MCF 10A (cell line): ENCODE results near the gene USH2A. TPM values are rescaled to one million over a fixed set of nuclear protein-coding genes. Genes with fewer than 3 reads are reported as not detected.

Source experiments
- BruUV-seq: library from RNA; stranded (reverse); fragments of 400-500 nt; replicated peaks from 2 replicates; lab custom pipeline; 2021; lab: Mats Ljungman, UMichigan
- CTCF ChIA-PET: fragments of 300-600 bp; sonication (Branson Sonifier 250); formaldehyde crosslinking; extraction: SDS; loops from one replicate; lab custom pipeline; 2021; ENCODE audit warnings: antibody characterized with exemption, inconsistent platforms; lab: Yijun Ruan, JAX
- POLR2A ChIA-PET: fragments of 300-600, 350-650 bp; sonication (Branson Sonifier 250); formaldehyde crosslinking; extraction: SDS; loops from one replicate; lab custom pipeline; 2020; ENCODE audit warnings: antibody characterized with exemption, inconsistent platforms; lab: Yijun Ruan, JAX
- DNase-seq: peaks from one replicate; pipeline ENCODE4 v3.0.0-alpha.2; 2018; ENCODE audit not compliant: unreplicated experiment
- H3K27ac Mint-ChIP-seq: one replicate; pipeline ENCODE4 v1.8.0; 2022; ENCODE audit warnings: mild to moderate bottlenecking, low read depth, mixed read lengths; ENCODE audit not compliant: unreplicated experiment
- H3K27me3 Mint-ChIP-seq: one replicate; pipeline ENCODE4 v1.8.0; 2022; ENCODE audit warnings: mixed read lengths; ENCODE audit not compliant: insufficient read depth, unreplicated experiment
- H3K36me3 Mint-ChIP-seq: one replicate; pipeline ENCODE4 v1.8.0; 2022; ENCODE audit warnings: mild to moderate bottlenecking, moderate library complexity, mixed read lengths; ENCODE audit not compliant: insufficient read depth, unreplicated experiment
- H3K4me1 Mint-ChIP-seq: one replicate; pipeline ENCODE4 v1.8.0; 2022; ENCODE audit warnings: mixed read lengths; ENCODE audit not compliant: insufficient read depth, unreplicated experiment
- H3K4me3 Mint-ChIP-seq: one replicate; pipeline ENCODE4 v1.8.0; 2022; ENCODE audit warnings: mild to moderate bottlenecking, moderate library complexity, mixed read lengths; ENCODE audit not compliant: unreplicated experiment
- H3K9me3 Mint-ChIP-seq: one replicate; pipeline ENCODE4 v1.8.0; 2022; ENCODE audit warnings: mixed read lengths; ENCODE audit not compliant: unreplicated experiment
- CTCF ChIP-seq: fragments of 200-600 bp; IDR thresholded peaks from one replicate; pipeline ENCODE4 v1.8.0; 2022; ENCODE audit warnings: antibody characterized with exemption, mild to moderate bottlenecking; ENCODE audit not compliant: unreplicated experiment
- intact Hi-C: fragments of 100-400 bp; cut with micrococcal nuclease; formaldehyde crosslinking; loops from 2 replicates; pipeline ENCODE4 v1.14.1; 2022
- total RNA-seq: library from RNA; stranded (reverse); gene quantifications from 2 replicates; pipeline ENCODE4 v1.2.3, GENCODE V29; 2022

USH2A gene
- total RNA-seq, 1 experiment from 2014 or later, result not detected

GRCh38 chr1:216248628-216249027 lies 174.6 kb downstream of the USH2A start:
- BruUV-seq, result no TSS peak
- POLR2A ChIA-PET, result no interaction called here
- H3K4me3 Mint-ChIP-seq, result no peak overlapping the region
- intact Hi-C loops, result no loop called here
- peaks cover 85% of the 10 kb centered on the region for H3K27me3 Mint-ChIP-seq
- DNase-seq, result no peak
- H3K36me3 Mint-ChIP-seq, result no peaks in the 10 kb centered on the region
- no peaks in the 10 kb centered on the region for H3K9me3 Mint-ChIP-seq
- CTCF ChIA-PET, result no interaction called here
- H3K4me1 Mint-ChIP-seq, result no peaks in the 10 kb centered on the region
- H3K27ac Mint-ChIP-seq, result no peak overlapping the region
- no peak for TF ChIP-seq CTCF

GRCh38 chr1:216247937-216248336 lies 175.3 kb downstream of the USH2A start:
- ChIA-PET POLR2A (no interaction called here), CTCF (interaction anchor here (1.6 kb wide), 1 partner anchor 27 kb away, joined by 6 read pairs; no protein-coding TSS in a partner anchor)
- Mint-ChIP-seq H3K9me3 (no peaks in the 10 kb centered on the region), H3K4me3 (no peak overlapping the region), H3K27me3 (peaks cover 86% of the 10 kb centered on the region), H3K27ac (no peak overlapping the region), H3K36me3 (no peaks in the 10 kb centered on the region), H3K4me1 (no peaks in the 10 kb centered on the region)
- no peak for TF ChIP-seq CTCF
- no peak for DNase-seq
- intact Hi-C loops, result no loop called here
- no TSS peak for BruUV-seq

GRCh38 chr1:216246577-216247203 lies 176.6 kb downstream of the USH2A start:
- Mint-ChIP-seq H3K27ac (no peak overlapping the region), H3K27me3 (peaks cover 88% of the 10 kb centered on the region), H3K36me3 (no peaks in the 10 kb centered on the region), H3K4me1 (no peaks in the 10 kb centered on the region), H3K9me3 (no peaks in the 10 kb centered on the region), H3K4me3 (no peak overlapping the region)
- CTCF ChIA-PET, result interaction anchor here (1.0 to 1.6 kb wide), 2 partner anchors 26 to 129 kb away, joined by 3 to 6 read pairs; no protein-coding TSS in a partner anchor
- DNase-seq, result no peak
- POLR2A ChIA-PET, result no interaction called here
- intact Hi-C loops, result no loop called here
- BruUV-seq, result no TSS peak
- no peak for TF ChIP-seq CTCF

GRCh38 chr1:216238844-216239243 lies 184.4 kb downstream of the USH2A start:
- no peak for DNase-seq
- CTCF ChIA-PET, result interaction anchor here (0.6 kb wide), 1 partner anchor 15 kb away, joined by 4 read pairs; no protein-coding TSS in a partner anchor
- BruUV-seq, result no TSS peak
- peaks cover 92% of the 10 kb centered on the region for H3K27me3 Mint-ChIP-seq
- H3K4me1 Mint-ChIP-seq, result no peaks in the 10 kb centered on the region
- H3K9me3 Mint-ChIP-seq, result no peaks in the 10 kb centered on the region
- intact Hi-C loops, result no loop called here
- POLR2A ChIA-PET, result interaction anchor here (0.7 kb wide), 1 partner anchor 16 kb away, joined by 3 read pairs; no protein-coding TSS in a partner anchor
- H3K27ac Mint-ChIP-seq, result no peak overlapping the region
- no peak for TF ChIP-seq CTCF
- no peak overlapping the region for H3K4me3 Mint-ChIP-seq
- no peaks in the 10 kb centered on the region for H3K36me3 Mint-ChIP-seq
